ENCODE measurements around the gene ARMH4. TPM values are rescaled to one million over a fixed set of nuclear protein-coding genes. Genes with fewer than 3 reads are reported as not detected.

Gene ARMH4
- total RNA-seq, 1 donor from 2014 or later = 2.3 TPM

GRCh38 chr14:58145936-58146335 lies 6.1 kb downstream of the ARMH4 start:
- H3K27me3 ChIP-seq = peaks cover 2% of the 10 kb centered on the region
- DNase-seq (no peak), ATAC-seq (no peak)
- no peaks in the 10 kb centered on the region for H3K36me3 ChIP-seq
- H3K9me3 ChIP-seq = no peaks in the 10 kb centered on the region
- intact Hi-C loops (cut with DNase I) = no loop called here
- H3K4me3 ChIP-seq = no peak overlapping the region
- no peak overlapping the region for H3K27ac ChIP-seq
- TF ChIP-seq CTCF (IDR thresholded peaks at IDR 0.05) = no peak
- H3K4me1 ChIP-seq = no peaks in the 10 kb centered on the region

- no peaks in the 10 kb centered on the region for H3K27me3 ChIP-seq
- H3K9me3 ChIP-seq = no peaks in the 10 kb centered on the region
- H3K36me3 ChIP-seq = no peaks in the 10 kb centered on the region
- TF ChIP-seq CTCF (IDR thresholded peaks at IDR 0.05) = no peak
- DNase-seq = no peak
- intact Hi-C loops (cut with DNase I) = no loop called here
- no peak for ATAC-seq
- no peaks in the 10 kb centered on the region for H3K4me1 ChIP-seq
- no peak overlapping the region for H3K27ac ChIP-seq
- no peak overlapping the region for H3K4me3 ChIP-seq
These were observed 8.9 kb downstream of the ARMH4 start for GRCh38 chr14:58143106-58143505.

GRCh38 chr14:58141893-58142292 lies 10.1 kb downstream of the ARMH4 start:
- intact Hi-C loops (cut with DNase I) = no loop called here
- DNase-seq (no peak), ATAC-seq (no peak)
- no peaks in the 10 kb centered on the region for H3K4me1 ChIP-seq
- no peak overlapping the region for H3K27ac ChIP-seq
- no peak for TF ChIP-seq CTCF (IDR thresholded peaks at IDR 0.05)
- no peaks in the 10 kb centered on the region for H3K36me3 ChIP-seq
- no peaks in the 10 kb centered on the region for H3K9me3 ChIP-seq
- H3K4me3 ChIP-seq = no peak overlapping the region
- H3K27me3 ChIP-seq = no peaks in the 10 kb centered on the region

- TF ChIP-seq CTCF (IDR thresholded peaks at IDR 0.05) = no peak
- ATAC-seq = peak; percentile 48
- Histone ChIP-seq H3K27me3 (no peaks in the 10 kb centered on the region), H3K4me1 (no peaks in the 10 kb centered on the region), H3K9me3 (no peaks in the 10 kb centered on the region), H3K36me3 (no peaks in the 10 kb centered on the region), H3K27ac (no peak overlapping the region), H3K4me3 (no peak overlapping the region)
- no peak for DNase-seq
- intact Hi-C loops (cut with DNase I) = no loop called here
These were observed 13.1 kb downstream of the ARMH4 start for GRCh38 chr14:58138714-58139482.

GRCh38 chr14:58138031-58138713 lies 13.8 kb downstream of the ARMH4 start:
- H3K9me3 ChIP-seq = no peaks in the 10 kb centered on the region
- intact Hi-C loops (cut with DNase I) = no loop called here
- DNase-seq (no peak), ATAC-seq (no peak)
- no peak for TF ChIP-seq CTCF (IDR thresholded peaks at IDR 0.05)
- H3K27ac ChIP-seq = no peak overlapping the region
- no peak overlapping the region for H3K4me3 ChIP-seq
- no peaks in the 10 kb centered on the region for H3K27me3 ChIP-seq
- H3K36me3 ChIP-seq = no peaks in the 10 kb centered on the region
- H3K4me1 ChIP-seq = no peaks in the 10 kb centered on the region

All from upper lobe of right lung (tissue), 1 donor.